ENCODE measurements around the gene S100A9. TPM values are rescaled to one million over a fixed set of nuclear protein-coding genes. Genes with fewer than 3 reads are reported as not detected.

S100A9 gene
- 0.51 TPM for total RNA-seq (ENCODE audit: unreplicated experiment)
- long read RNA-seq, partial matches to known transcripts = 0 of 1 reads
- long read RNA-seq, other reads (novel, unspliced or antisense) = 0 of 1 reads

DNA sequence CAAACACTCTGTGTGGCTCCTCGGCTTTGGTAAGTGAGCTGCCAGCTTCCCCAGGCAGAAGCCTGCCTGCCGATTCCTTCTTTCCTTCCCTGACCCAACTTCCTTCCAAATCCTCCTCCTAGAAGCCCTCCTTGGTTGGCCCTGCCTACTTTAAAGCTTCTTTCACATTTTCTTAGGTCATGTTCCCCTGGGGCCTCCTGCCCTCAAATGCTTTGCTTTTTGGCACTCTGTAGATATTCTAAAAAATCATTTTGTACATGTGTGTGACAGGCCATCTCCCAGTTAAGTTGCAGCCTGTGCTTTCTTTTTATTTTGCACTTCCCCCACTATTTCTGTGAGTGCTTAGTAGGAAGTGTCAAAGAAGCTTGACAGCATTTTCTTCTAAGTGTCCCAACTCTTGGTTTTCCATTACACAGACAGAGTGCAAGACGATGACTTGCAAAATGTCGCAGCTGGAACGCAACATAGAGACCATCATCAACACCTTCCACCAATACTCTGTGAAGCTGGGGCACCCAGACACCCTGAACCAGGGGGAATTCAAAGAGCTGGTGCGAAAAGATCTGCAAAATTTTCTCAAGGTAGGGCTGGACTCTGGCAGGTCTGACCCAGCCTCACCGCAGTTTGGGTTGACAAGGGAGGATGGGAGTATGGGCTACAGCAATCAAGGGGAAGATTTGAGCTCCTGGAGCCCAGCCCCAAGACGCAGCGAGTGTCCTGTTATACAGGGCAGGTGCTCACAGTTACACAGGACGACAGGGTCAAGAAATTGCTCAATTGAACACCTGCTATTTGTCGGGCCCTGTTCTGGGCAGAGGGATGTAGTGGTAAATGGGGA lies at the start of gene S100A9:
Gene S100A9, plus strand, starts transcription at position 2 of the 838 bp plus-strand sequence. Its CDS starts 430 bp downstream, at position 432.
- Mint-ChIP-seq H3K36me3 (ENCODE audit: low read depth, unreplicated experiment) (no peaks in the 10 kb centered on the region), H3K9me3 (ENCODE audit: unreplicated experiment) (no peaks in the 10 kb centered on the region), H3K27me3 (ENCODE audit: unreplicated experiment) (peaks cover 5% of the 10 kb centered on the region), H3K4me1 (ENCODE audit: unreplicated experiment) (peaks cover 21% of the 10 kb centered on the region), H3K4me3 (ENCODE audit: unreplicated experiment) (peak within 1 kb of the TSS; percentile 29), H3K27ac (ENCODE audit: unreplicated experiment) (no peak within 1 kb of the TSS)
- DNase-seq (ENCODE audit: low spot score) = no peak
- no peak for TF ChIP-seq CTCF (IDR thresholded peaks at IDR 0.05; ENCODE audit: unreplicated experiment)

- Mint-ChIP-seq H3K27ac (ENCODE audit: unreplicated experiment) (no peak overlapping the region), H3K4me3 (ENCODE audit: unreplicated experiment) (no peak overlapping the region), H3K27me3 (ENCODE audit: unreplicated experiment) (no peaks in the 10 kb centered on the region), H3K9me3 (ENCODE audit: unreplicated experiment) (no peaks in the 10 kb centered on the region), H3K4me1 (ENCODE audit: unreplicated experiment) (peaks cover 3% of the 10 kb centered on the region), H3K36me3 (ENCODE audit: low read depth, unreplicated experiment) (no peaks in the 10 kb centered on the region)
- TF ChIP-seq CTCF (IDR thresholded peaks at IDR 0.05; ENCODE audit: unreplicated experiment) = no peak
- DNase-seq (ENCODE audit: low spot score) = no peak
These were observed 49.1 kb upstream of the S100A9 start for GRCh38 chr1:153308540-153308939.

DNA sequence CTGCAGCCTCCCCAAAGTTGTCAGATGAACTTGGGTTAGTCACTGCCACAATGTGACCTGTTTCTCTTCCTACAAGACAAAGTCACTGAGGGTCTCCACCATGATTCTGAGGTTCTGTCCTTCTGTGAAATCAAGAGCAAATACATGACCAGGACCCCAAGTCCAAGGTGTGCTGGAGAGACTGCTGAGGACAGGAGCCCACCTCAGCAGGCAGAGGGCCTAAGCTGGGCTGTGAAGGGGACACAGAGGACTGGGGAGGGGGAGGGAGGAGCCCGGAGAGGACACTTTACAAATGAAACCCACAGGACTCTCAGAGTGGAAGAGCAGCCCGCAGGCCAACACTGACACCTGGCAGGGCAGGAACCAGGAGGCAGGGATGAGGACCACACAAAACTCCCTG lies 48.2 kb upstream of the S100A9 start:
- Mint-ChIP-seq H3K27ac (ENCODE audit: unreplicated experiment) (no peak overlapping the region), H3K9me3 (ENCODE audit: unreplicated experiment) (no peaks in the 10 kb centered on the region), H3K4me3 (ENCODE audit: unreplicated experiment) (no peak overlapping the region), H3K27me3 (ENCODE audit: unreplicated experiment) (no peaks in the 10 kb centered on the region), H3K4me1 (ENCODE audit: unreplicated experiment) (peaks cover 3% of the 10 kb centered on the region), H3K36me3 (ENCODE audit: low read depth, unreplicated experiment) (no peaks in the 10 kb centered on the region)
- no peak for DNase-seq (ENCODE audit: low spot score)
- TF ChIP-seq CTCF (IDR thresholded peaks at IDR 0.05; ENCODE audit: unreplicated experiment) = no peak

GRCh38 chr1:153310526-153310925 lies 47.1 kb upstream of the S100A9 start:
- H3K27me3 Mint-ChIP-seq (ENCODE audit: unreplicated experiment) = no peaks in the 10 kb centered on the region
- no peak for DNase-seq (ENCODE audit: low spot score)

More at GRCh38 chr1:153310526-153310925, 47.1 kb upstream of the S100A9 start:
- Mint-ChIP-seq H3K36me3 (ENCODE audit: low read depth, unreplicated experiment) (no peaks in the 10 kb centered on the region), H3K27ac (ENCODE audit: unreplicated experiment) (no peak overlapping the region), H3K4me1 (ENCODE audit: unreplicated experiment) (peaks cover 3% of the 10 kb centered on the region), H3K9me3 (ENCODE audit: unreplicated experiment) (no peaks in the 10 kb centered on the region), H3K4me3 (ENCODE audit: unreplicated experiment) (no peak overlapping the region)
- no peak for TF ChIP-seq CTCF (IDR thresholded peaks at IDR 0.05; ENCODE audit: unreplicated experiment)
